SK-N-SH treated with all-trans-retinoic acid at 6 μM for 48 hours (cell line): ENCODE results near the gene CASTOR1.

Source experiments
- ARNTL ChIP-seq: fragments of 450-650 bp; formaldehyde crosslinking; IDR thresholded peaks from 2 replicates; pipeline ENCODE4 v1.5.0; 2020; ENCODE audit warnings: low read depth, mild to moderate bottlenecking, moderate library complexity, borderline replicate concordance
- GLIS3 ChIP-seq: fragments of 250-450 bp; sonication (Bioruptor Pico); IDR thresholded peaks from 2 replicates; pipeline ENCODE4 v1.5.0; 2020; ENCODE audit warnings: mild to moderate bottlenecking, moderate library complexity
- SNAI2 ChIP-seq: fragments of 250-450 bp; sonication (Bioruptor Pico); IDR thresholded peaks from 2 replicates; pipeline ENCODE4 v1.5.0; 2020; ENCODE audit warnings: mild to moderate bottlenecking, moderate library complexity
- ZFP30 ChIP-seq: fragments of 450-650 bp; formaldehyde crosslinking; IDR thresholded peaks from 2 replicates; pipeline ENCODE4 v1.5.0; 2022; ENCODE audit warnings: mild to moderate bottlenecking, moderate library complexity

DNA sequence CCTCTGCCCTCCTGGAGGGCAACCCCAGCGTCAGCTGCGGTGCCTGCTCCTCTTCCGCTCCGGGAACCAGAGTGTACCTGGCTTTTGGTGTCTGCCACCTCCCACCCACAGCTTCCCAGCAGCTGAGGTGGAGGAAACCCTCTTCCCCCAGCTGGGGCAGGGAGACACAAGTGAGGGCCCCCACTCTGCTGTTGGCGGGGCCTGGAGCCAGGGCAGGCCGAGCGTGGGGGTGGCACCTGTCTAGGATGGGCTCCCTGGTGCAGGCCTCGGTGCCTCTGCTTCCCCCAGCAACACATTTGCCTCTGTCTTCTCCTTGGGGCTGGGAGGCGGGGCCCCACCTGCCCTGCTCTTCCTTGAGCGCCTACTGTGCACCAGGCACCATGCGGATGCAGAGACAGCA lies 29.0 kb downstream of the CASTOR1 start:
- TF ChIP-seq GLIS3 (CRISPR knock-in tag) (no peak), SNAI2 (CRISPR knock-in tag) (no peak), ZFP30 (CRISPR knock-in tag) (no peak), ARNTL (no peak)
